GM23338 (cell line): ENCODE measurements around the gene NCOA7. TPM values are rescaled to one million over a fixed set of nuclear protein-coding genes. Genes with fewer than 3 reads are reported as not detected.

Experiments used
- ATAC-seq: fragments of 200-7000 bp; cut with Tn5 transposase; 3 replicates; pipeline ENCODE4 v1.9.1; 2020
- DNase-seq: peaks from one replicate; pipeline ENCODE4 v3.0.0-alpha.2; 2015; ENCODE audit warnings: low spot score
- H2AFZ ChIP-seq: fragments of 200-600 bp; sonication (generic); 2 replicates; pipeline ENCODE4 v1.8.0; 2016; ENCODE audit warnings: antibody characterized with exemption, mild to moderate bottlenecking, moderate library complexity
- H3F3A ChIP-seq: fragments of 200-600 bp; sonication (generic); replicated peaks from 2 replicates; pipeline ENCODE4 v1.8.0; 2017; ENCODE audit warnings: antibody characterized with exemption, mixed run types, low read depth
- H3K27ac ChIP-seq: fragments of 200-600 bp; sonication (generic); 2 replicates; pipeline ENCODE4 v1.6.1; 2016; ENCODE audit warnings: low read depth
- H3K27me3 ChIP-seq: fragments of 200-600 bp; sonication (generic); 2 replicates; pipeline ENCODE4 v1.8.0; 2016; ENCODE audit warnings: mild to moderate bottlenecking, mixed run types, moderate library complexity; ENCODE audit not compliant: insufficient read depth
- H3K36me3 ChIP-seq: fragments of 200-600 bp; sonication (generic); 2 replicates; pipeline ENCODE4 v1.8.0; 2016; ENCODE audit warnings: mild to moderate bottlenecking; ENCODE audit not compliant: insufficient read depth
- H3K4me1 ChIP-seq: fragments of 200-600 bp; sonication (generic); 2 replicates; pipeline ENCODE4 v1.8.0; 2016; ENCODE audit warnings: mild to moderate bottlenecking, moderate library complexity; ENCODE audit not compliant: insufficient read depth
- H3K4me2 ChIP-seq: fragments of 200-600 bp; sonication (generic); 2 replicates; pipeline ENCODE4 v1.7.1; 2017; ENCODE audit warnings: mixed run types
- H3K4me3 ChIP-seq: fragments of 200-600 bp; sonication (generic); 2 replicates; pipeline ENCODE4 v1.6.1; 2016; ENCODE audit warnings: mixed run types
- H3K79me2 ChIP-seq: fragments of 200-600 bp; sonication (generic); replicated peaks from 2 replicates; pipeline ENCODE4 v1.8.0; 2017; ENCODE audit warnings: mild to moderate bottlenecking; ENCODE audit not compliant: insufficient read depth
- H3K9me2 ChIP-seq: fragments of 200-600 bp; sonication (generic); 2 replicates; pipeline ENCODE4 v1.8.0; 2017; ENCODE audit not compliant: insufficient read depth
- H4K20me1 ChIP-seq: fragments of 200-600 bp; sonication (generic); replicated peaks from 2 replicates; pipeline ENCODE4 v1.8.0; 2017; ENCODE audit warnings: mild to moderate bottlenecking; ENCODE audit not compliant: insufficient read depth
- H3K27ac Mint-ChIP-seq: 2 replicates; pipeline ENCODE4 v1.8.0; 2020; ENCODE audit warnings: inconsistent platforms, mild to moderate bottlenecking, moderate library complexity, mixed read lengths
- H3K27me3 Mint-ChIP-seq: 3 replicates; pipeline ENCODE4 v1.8.0; 2022; ENCODE audit warnings: low read depth, mild to moderate bottlenecking, moderate library complexity, mixed read lengths, inconsistent platforms; ENCODE audit not compliant: insufficient read depth, poor library complexity
- H3K36me3 Mint-ChIP-seq: 3 replicates; pipeline ENCODE4 v1.8.0; 2021; ENCODE audit warnings: low read depth, mild to moderate bottlenecking, inconsistent platforms, moderate library complexity, mixed read lengths
- H3K4me1 Mint-ChIP-seq: 3 replicates; pipeline ENCODE4 v1.8.0; 2020; ENCODE audit warnings: mild to moderate bottlenecking, inconsistent platforms, mixed read lengths
- H3K4me3 Mint-ChIP-seq: 3 replicates; pipeline ENCODE4 v1.8.0; 2021; ENCODE audit warnings: moderate library complexity, mild to moderate bottlenecking, inconsistent platforms, mixed read lengths
- H3K9me3 Mint-ChIP-seq: 3 replicates; pipeline ENCODE4 v1.8.0; 2020; ENCODE audit warnings: moderate library complexity, mild to moderate bottlenecking, inconsistent platforms, mixed read lengths
- EZH2 ChIP-seq: fragments of 200-600 bp; sonication (generic); IDR thresholded peaks from one replicate; pipeline ENCODE4 v1.8.0; 2017; ENCODE audit warnings: antibody characterized with exemption, mild to moderate bottlenecking, low read depth; ENCODE audit not compliant: unreplicated experiment
- JUNB ChIP-seq: IDR thresholded peaks from one replicate; pipeline ENCODE4 v1.6.1; 2016; ENCODE audit warnings: antibody characterized with exemption; ENCODE audit not compliant: unreplicated experiment
- NANOG ChIP-seq: IDR thresholded peaks from 2 replicates; pipeline ENCODE4 v1.6.1; 2016; ENCODE audit warnings: antibody characterized with exemption, borderline replicate concordance
- POLR2AphosphoS5 ChIP-seq: IDR thresholded peaks from 2 replicates; pipeline ENCODE4 v1.6.1; 2016; ENCODE audit warnings: antibody characterized with exemption, low read depth
- STAT1 ChIP-seq: IDR thresholded peaks from one replicate; pipeline ENCODE4 v1.6.1; 2016; ENCODE audit warnings: antibody characterized with exemption; ENCODE audit not compliant: unreplicated experiment
- ZNF331 ChIP-seq: fragments of 250-450 bp; sonication (Bioruptor Pico); IDR thresholded peaks from 2 replicates; pipeline ENCODE4 v1.5.0; 2020; ENCODE audit warnings: low read depth, mild to moderate bottlenecking, moderate library complexity
- polyA plus RNA-seq: library from polyadenylated mRNA; unstranded; fragments of >200 nt; fragmentation: Nextera tagmentation; extraction: Ambion mirVana; gene quantifications from 2 replicates; pipeline ENCODE4 v1.2.1, GENCODE V29; 2016
- total RNA-seq: library from RNA; depleted of rRNA; stranded (reverse); fragments of >200 nt; shearing (Covaris generic); gene quantifications from 2 replicates; pipeline ENCODE4 v1.2.3, GENCODE V29; 2014
- TF ChIP-seq, protein P1 (sequence below): fragments of 250-450 bp; sonication (Bioruptor Pico); IDR thresholded peaks from 2 replicates; pipeline ENCODE4 v1.5.0; 2020; ENCODE audit warnings: mild to moderate bottlenecking, moderate library complexity
- TF ChIP-seq, protein P2 (sequence below), 2 experiments: fragments of 200-600 bp in 1 of 2; sonication (generic) in 1 of 2; conservative IDR thresholded peaks; 2 replicates each; pipeline versions ENCODE4 v1.5.1 to v1.6.1; 2016 to 2017; ENCODE audit warnings: antibody characterized with exemption in 2 of 2, low read depth in 2 of 2, mild to moderate bottlenecking in 2 of 2, moderate library complexity in 1 of 2
- TF ChIP-seq, protein P3 (sequence below): IDR thresholded peaks from one replicate; pipeline ENCODE4 v1.6.1; 2018; ENCODE audit warnings: antibody characterized with exemption; ENCODE audit not compliant: unreplicated experiment

Gene NCOA7
- total and polyA plus RNA-seq, 2 experiments from 2014 or later = 9.3 to 15.7 TPM

DNA sequence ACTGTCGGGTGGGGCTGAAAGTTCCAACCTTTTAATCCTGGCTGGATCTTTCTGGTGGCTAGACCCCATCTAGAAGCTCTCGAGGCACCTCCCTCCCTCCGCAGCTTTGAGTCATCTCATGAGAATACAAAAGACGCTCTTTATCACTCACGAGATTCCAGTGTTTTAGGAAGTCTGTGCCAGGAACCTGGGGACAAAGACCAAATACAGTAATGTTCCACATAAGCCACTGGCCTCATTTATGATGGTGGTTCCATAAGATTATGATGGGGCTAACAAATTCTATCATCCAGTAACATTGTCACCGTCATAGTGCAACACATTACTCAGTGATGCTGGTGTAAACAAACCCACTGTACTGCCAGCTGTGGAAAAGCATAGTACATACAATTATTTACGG is 48.7 kb downstream of the NCOA7 start:
- no peaks in the 10 kb centered on the region for H3K36me3 ChIP-seq
- no peak overlapping the region for H3K27ac Mint-ChIP-seq
- no peaks in the 10 kb centered on the region for H3K27me3 Mint-ChIP-seq
- H3K4me1 Mint-ChIP-seq = peaks cover 9% of the 10 kb centered on the region
- no peak for DNase-seq
- H3K9me3 Mint-ChIP-seq = no peaks in the 10 kb centered on the region
- no peaks in the 10 kb centered on the region for H3K27me3 ChIP-seq
- H3K36me3 Mint-ChIP-seq = no peaks in the 10 kb centered on the region
- ATAC-seq = no peak
- no peaks in the 10 kb centered on the region for H3F3A ChIP-seq
- no peak overlapping the region for H3K27ac ChIP-seq
- no peak overlapping the region for H2AFZ ChIP-seq
- H3K4me1 ChIP-seq = peaks cover 6% of the 10 kb centered on the region; the same call in 1 of the 2 replicates
- H3K9me2 ChIP-seq = no peaks in the 10 kb centered on the region
- H3K4me3 ChIP-seq = no peak overlapping the region
- H4K20me1 ChIP-seq = no peaks in the 10 kb centered on the region
- H3K4me3 Mint-ChIP-seq = no peak overlapping the region
- no peaks in the 10 kb centered on the region for H3K79me2 ChIP-seq
- TF ChIP-seq, protein P1, sequence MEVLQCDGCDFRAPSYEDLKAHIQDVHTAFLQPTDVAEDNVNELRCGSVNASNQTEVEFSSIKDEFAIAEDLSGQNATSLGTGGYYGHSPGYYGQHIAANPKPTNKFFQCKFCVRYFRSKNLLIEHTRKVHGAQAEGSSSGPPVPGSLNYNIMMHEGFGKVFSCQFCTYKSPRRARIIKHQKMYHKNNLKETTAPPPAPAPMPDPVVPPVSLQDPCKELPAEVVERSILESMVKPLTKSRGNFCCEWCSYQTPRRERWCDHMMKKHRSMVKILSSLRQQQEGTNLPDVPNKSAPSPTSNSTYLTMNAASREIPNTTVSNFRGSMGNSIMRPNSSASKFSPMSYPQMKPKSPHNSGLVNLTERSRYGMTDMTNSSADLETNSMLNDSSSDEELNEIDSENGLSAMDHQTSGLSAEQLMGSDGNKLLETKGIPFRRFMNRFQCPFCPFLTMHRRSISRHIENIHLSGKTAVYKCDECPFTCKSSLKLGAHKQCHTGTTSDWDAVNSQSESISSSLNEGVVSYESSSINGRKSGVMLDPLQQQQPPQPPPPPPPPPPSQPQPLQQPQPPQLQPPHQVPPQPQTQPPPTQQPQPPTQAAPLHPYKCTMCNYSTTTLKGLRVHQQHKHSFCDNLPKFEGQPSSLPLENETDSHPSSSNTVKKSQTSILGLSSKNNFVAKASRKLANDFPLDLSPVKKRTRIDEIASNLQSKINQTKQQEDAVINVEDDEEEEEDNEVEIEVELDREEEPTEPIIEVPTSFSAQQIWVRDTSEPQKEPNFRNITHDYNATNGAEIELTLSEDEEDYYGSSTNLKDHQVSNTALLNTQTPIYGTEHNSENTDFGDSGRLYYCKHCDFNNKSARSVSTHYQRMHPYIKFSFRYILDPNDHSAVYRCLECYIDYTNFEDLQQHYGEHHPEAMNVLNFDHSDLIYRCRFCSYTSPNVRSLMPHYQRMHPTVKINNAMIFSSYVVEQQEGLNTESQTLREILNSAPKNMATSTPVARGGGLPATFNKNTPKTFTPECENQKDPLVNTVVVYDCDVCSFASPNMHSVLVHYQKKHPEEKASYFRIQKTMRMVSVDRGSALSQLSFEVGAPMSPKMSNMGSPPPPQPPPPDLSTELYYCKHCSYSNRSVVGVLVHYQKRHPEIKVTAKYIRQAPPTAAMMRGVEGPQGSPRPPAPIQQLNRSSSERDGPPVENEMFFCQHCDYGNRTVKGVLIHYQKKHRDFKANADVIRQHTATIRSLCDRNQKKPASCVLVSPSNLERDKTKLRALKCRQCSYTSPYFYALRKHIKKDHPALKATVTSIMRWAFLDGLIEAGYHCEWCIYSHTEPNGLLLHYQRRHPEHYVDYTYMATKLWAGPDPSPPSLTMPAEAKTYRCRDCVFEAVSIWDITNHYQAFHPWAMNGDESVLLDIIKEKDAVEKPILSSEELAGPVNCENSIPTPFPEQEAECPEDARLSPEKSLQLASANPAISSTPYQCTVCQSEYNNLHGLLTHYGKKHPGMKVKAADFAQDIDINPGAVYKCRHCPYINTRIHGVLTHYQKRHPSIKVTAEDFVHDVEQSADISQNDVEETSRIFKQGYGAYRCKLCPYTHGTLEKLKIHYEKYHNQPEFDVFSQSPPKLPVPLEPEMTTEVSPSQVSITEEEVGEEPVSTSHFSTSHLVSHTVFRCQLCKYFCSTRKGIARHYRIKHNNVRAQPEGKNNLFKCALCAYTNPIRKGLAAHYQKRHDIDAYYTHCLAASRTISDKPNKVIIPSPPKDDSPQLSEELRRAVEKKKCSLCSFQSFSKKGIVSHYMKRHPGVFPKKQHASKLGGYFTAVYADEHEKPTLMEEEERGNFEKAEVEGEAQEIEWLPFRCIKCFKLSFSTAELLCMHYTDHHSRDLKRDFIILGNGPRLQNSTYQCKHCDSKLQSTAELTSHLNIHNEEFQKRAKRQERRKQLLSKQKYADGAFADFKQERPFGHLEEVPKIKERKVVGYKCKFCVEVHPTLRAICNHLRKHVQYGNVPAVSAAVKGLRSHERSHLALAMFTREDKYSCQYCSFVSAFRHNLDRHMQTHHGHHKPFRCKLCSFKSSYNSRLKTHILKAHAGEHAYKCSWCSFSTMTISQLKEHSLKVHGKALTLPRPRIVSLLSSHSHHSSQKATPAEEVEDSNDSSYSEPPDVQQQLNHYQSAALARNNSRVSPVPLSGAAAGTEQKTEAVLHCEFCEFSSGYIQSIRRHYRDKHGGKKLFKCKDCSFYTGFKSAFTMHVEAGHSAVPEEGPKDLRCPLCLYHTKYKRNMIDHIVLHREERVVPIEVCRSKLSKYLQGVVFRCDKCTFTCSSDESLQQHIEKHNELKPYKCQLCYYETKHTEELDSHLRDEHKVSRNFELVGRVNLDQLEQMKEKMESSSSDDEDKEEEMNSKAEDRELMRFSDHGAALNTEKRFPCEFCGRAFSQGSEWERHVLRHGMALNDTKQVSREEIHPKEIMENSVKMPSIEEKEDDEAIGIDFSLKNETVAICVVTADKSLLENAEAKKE (CRISPR knock-in tag) = no peak
- TF ChIP-seq ZNF331 (CRISPR knock-in tag) = no peak
- TF ChIP-seq, protein P2, sequence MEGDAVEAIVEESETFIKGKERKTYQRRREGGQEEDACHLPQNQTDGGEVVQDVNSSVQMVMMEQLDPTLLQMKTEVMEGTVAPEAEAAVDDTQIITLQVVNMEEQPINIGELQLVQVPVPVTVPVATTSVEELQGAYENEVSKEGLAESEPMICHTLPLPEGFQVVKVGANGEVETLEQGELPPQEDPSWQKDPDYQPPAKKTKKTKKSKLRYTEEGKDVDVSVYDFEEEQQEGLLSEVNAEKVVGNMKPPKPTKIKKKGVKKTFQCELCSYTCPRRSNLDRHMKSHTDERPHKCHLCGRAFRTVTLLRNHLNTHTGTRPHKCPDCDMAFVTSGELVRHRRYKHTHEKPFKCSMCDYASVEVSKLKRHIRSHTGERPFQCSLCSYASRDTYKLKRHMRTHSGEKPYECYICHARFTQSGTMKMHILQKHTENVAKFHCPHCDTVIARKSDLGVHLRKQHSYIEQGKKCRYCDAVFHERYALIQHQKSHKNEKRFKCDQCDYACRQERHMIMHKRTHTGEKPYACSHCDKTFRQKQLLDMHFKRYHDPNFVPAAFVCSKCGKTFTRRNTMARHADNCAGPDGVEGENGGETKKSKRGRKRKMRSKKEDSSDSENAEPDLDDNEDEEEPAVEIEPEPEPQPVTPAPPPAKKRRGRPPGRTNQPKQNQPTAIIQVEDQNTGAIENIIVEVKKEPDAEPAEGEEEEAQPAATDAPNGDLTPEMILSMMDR (conservative IDR thresholded peaks at IDR 0.05; ENCODE audit: low read depth in 2 of 2) = no peak
- TF ChIP-seq EZH2 = no peak
- TF ChIP-seq POLR2AphosphoS5 = no peak
- TF ChIP-seq STAT1 = no peak
- TF ChIP-seq, protein P3, sequence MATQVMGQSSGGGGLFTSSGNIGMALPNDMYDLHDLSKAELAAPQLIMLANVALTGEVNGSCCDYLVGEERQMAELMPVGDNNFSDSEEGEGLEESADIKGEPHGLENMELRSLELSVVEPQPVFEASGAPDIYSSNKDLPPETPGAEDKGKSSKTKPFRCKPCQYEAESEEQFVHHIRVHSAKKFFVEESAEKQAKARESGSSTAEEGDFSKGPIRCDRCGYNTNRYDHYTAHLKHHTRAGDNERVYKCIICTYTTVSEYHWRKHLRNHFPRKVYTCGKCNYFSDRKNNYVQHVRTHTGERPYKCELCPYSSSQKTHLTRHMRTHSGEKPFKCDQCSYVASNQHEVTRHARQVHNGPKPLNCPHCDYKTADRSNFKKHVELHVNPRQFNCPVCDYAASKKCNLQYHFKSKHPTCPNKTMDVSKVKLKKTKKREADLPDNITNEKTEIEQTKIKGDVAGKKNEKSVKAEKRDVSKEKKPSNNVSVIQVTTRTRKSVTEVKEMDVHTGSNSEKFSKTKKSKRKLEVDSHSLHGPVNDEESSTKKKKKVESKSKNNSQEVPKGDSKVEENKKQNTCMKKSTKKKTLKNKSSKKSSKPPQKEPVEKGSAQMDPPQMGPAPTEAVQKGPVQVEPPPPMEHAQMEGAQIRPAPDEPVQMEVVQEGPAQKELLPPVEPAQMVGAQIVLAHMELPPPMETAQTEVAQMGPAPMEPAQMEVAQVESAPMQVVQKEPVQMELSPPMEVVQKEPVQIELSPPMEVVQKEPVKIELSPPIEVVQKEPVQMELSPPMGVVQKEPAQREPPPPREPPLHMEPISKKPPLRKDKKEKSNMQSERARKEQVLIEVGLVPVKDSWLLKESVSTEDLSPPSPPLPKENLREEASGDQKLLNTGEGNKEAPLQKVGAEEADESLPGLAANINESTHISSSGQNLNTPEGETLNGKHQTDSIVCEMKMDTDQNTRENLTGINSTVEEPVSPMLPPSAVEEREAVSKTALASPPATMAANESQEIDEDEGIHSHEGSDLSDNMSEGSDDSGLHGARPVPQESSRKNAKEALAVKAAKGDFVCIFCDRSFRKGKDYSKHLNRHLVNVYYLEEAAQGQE = no peak
- TF ChIP-seq NANOG = no peak
- no peak for TF ChIP-seq JUNB
- no peak overlapping the region for H3K4me2 ChIP-seq
